HepG2 (cell line): ENCODE measurements around the gene GPBAR1. TPM values are rescaled to one million over a fixed set of nuclear protein-coding genes. Genes with fewer than 3 reads are reported as not detected.

Experiments
- CREM ChIP-seq, 2 experiments: sonication (generic) in 1 of 2; formaldehyde crosslinking in 1 of 2; IDR thresholded peaks; 2 replicates each; pipeline versions ENCODE4 v1.4.0 to v1.6.1; 2016 to 2020; ENCODE audit warnings: antibody characterized with exemption in 1 of 2, mild to moderate bottlenecking in 1 of 2, missing genetic modification reagents in 1 of 2
- GRHL1 ChIP-seq: sonication (generic); formaldehyde crosslinking; conservative IDR thresholded peaks from 2 replicates; pipeline ENCODE4 v1.8.0; 2022; ENCODE audit warnings: missing genetic modification reagents
- HDAC6 ChIP-seq: fragments of 200-600 bp; sonication (generic); IDR thresholded peaks from 2 replicates; pipeline ENCODE4 v1.7.0; 2017; ENCODE audit warnings: mild to moderate bottlenecking, antibody characterized with exemption, low read length, low read depth
- HNF4A ChIP-seq: sonication (generic); formaldehyde crosslinking; IDR thresholded peaks from 2 replicates; pipeline ENCODE4 v1.4.0; 2020; ENCODE audit warnings: missing genetic modification reagents
- IKZF1 ChIP-seq: fragments of 450-650 bp; IDR thresholded peaks from 2 replicates; pipeline ENCODE4 v1.7.1; 2016
- KDM4B ChIP-seq: sonication (generic); formaldehyde crosslinking; IDR thresholded peaks from 2 replicates; pipeline ENCODE4 v1.4.0; 2020; ENCODE audit warnings: missing genetic modification reagents
- MAF1 ChIP-seq: sonication (generic); formaldehyde crosslinking; IDR thresholded peaks from 2 replicates; pipeline ENCODE4 v1.5.0; 2020; ENCODE audit warnings: missing genetic modification reagents, borderline replicate concordance
- MLLT10 ChIP-seq: sonication (generic); formaldehyde crosslinking; IDR thresholded peaks from 2 replicates; pipeline ENCODE4 v1.4.0; 2020; ENCODE audit warnings: missing genetic modification reagents
- MXI1 ChIP-seq: IDR thresholded peaks from 3 replicates; pipeline ENCODE4 v1.6.1; 2012; ENCODE audit warnings: low read depth, low read length, inconsistent platforms, borderline replicate concordance
- NFRKB ChIP-seq: fragments of 450-650 bp; IDR thresholded peaks from 2 replicates; pipeline ENCODE4 v1.6.1; 2017
- NR2F1 ChIP-seq, 2 experiments: fragments of 450-650 bp in 1 of 2; formaldehyde crosslinking in 1 of 2; IDR thresholded peaks; 2 replicates each; pipeline versions ENCODE4 v1.5.0 to v1.6.1; 2016 to 2020; ENCODE audit warnings: mild to moderate bottlenecking in 1 of 2, missing compliant biosample characterization in 1 of 2, missing genetic modification reagents in 1 of 2, moderate library complexity in 1 of 2
- NR2F2 ChIP-seq: IDR thresholded peaks from 2 replicates; pipeline ENCODE4 v1.6.1; 2012; ENCODE audit warnings: low read depth, inconsistent platforms, borderline replicate concordance
- SP2 ChIP-seq: sonication (generic); formaldehyde crosslinking; IDR thresholded peaks from 2 replicates; pipeline ENCODE4 v1.5.1; 2020; ENCODE audit warnings: mild to moderate bottlenecking, missing genetic modification reagents
- SYNCRIP ChIP-seq: fragments of 200-400 bp; formaldehyde crosslinking; IDR thresholded peaks from 2 replicates; pipeline ENCODE4 v1.6.1; 2018; ENCODE audit warnings: mild to moderate bottlenecking, low read depth, low read length; ENCODE audit not compliant: insufficient read depth
- TEAD2 ChIP-seq: sonication (generic); formaldehyde crosslinking; IDR thresholded peaks from 2 replicates; pipeline ENCODE4 v1.9.0; 2021; ENCODE audit warnings: missing genetic modification reagents
- XRCC5 ChIP-seq: fragments of 200-400 bp; formaldehyde crosslinking; optimal IDR thresholded peaks from 2 replicates; pipeline ENCODE3; 2017; ENCODE audit warnings: mild to moderate bottlenecking, low read length
- YEATS2 ChIP-seq: sonication (generic); formaldehyde crosslinking; IDR thresholded peaks from 2 replicates; pipeline ENCODE4 v1.4.0; 2020; ENCODE audit warnings: missing genetic modification reagents, borderline replicate concordance
- ZFP36 ChIP-seq: fragments of 150-350 bp; IDR thresholded peaks from 2 replicates; pipeline ENCODE4 v1.6.1; 2018; ENCODE audit warnings: borderline replicate concordance, low read length, low read depth; ENCODE audit not compliant: partially characterized antibody
- ZNF232 ChIP-seq: sonication (generic); formaldehyde crosslinking; IDR thresholded peaks from 2 replicates; pipeline ENCODE4 v1.4.0; 2020; ENCODE audit warnings: missing genetic modification reagents, borderline replicate concordance
- ZNF282 ChIP-seq: fragments of 450-650 bp; IDR thresholded peaks from 2 replicates; pipeline ENCODE4 v1.6.1; 2018; ENCODE audit not compliant: partially characterized antibody
- ZNF350 ChIP-seq: sonication (generic); formaldehyde crosslinking; IDR thresholded peaks from 2 replicates; pipeline ENCODE4 v1.4.0; 2020; ENCODE audit warnings: mild to moderate bottlenecking, low read depth, missing genetic modification reagents, borderline replicate concordance
- ZNF44 ChIP-seq: sonication (generic); formaldehyde crosslinking; IDR thresholded peaks from 2 replicates; pipeline ENCODE4 v1.5.1; 2020; ENCODE audit warnings: mild to moderate bottlenecking, missing genetic modification reagents
- ZNF513 ChIP-seq: sonication (generic); formaldehyde crosslinking; conservative IDR thresholded peaks from 2 replicates; pipeline ENCODE4 v1.5.0; 2020; ENCODE audit warnings: missing genetic modification reagents
- ZNF530 ChIP-seq: sonication (generic); formaldehyde crosslinking; IDR thresholded peaks from 2 replicates; pipeline ENCODE4 v1.5.0; 2020; ENCODE audit warnings: low read depth, mild to moderate bottlenecking, missing genetic modification reagents
- ZNF547 ChIP-seq: sonication (generic); formaldehyde crosslinking; IDR thresholded peaks from 2 replicates; pipeline ENCODE4 v1.5.1; 2020; ENCODE audit warnings: mild to moderate bottlenecking, missing genetic modification reagents
- ZNF703 ChIP-seq: sonication (generic); formaldehyde crosslinking; IDR thresholded peaks from 2 replicates; pipeline ENCODE4 v1.5.1; 2020; ENCODE audit warnings: missing genetic modification reagents, mild to moderate bottlenecking, moderate library complexity, borderline replicate concordance
- ZNF788 ChIP-seq: sonication (generic); formaldehyde crosslinking; IDR thresholded peaks from 2 replicates; pipeline ENCODE4 v1.5.0; 2020; ENCODE audit warnings: mild to moderate bottlenecking, missing genetic modification reagents, borderline replicate concordance
- ZNF878 ChIP-seq: sonication (generic); formaldehyde crosslinking; IDR thresholded peaks from 2 replicates; pipeline ENCODE4 v1.8.1; 2023; ENCODE audit warnings: mild to moderate bottlenecking, missing genetic modification reagents, moderate library complexity
- polyA plus RNA-seq, 8 experiments: library from polyadenylated mRNA; depleted of rRNA in 3 of 8; stranded (reverse) in 7 of 8; unstranded in 1 of 8; fragments of >200 nt; fragmentation: Illumina TruSeq in 4 of 8; extraction: Trizol in 4 of 8; gene quantifications; 2 replicates each; pipeline versions ENCODE4 v1.2.1 to v1.2.3, GENCODE V29; 2011 to 2016; ENCODE audit warnings: low read depth in 4 of 8, missing spikeins in 1 of 8, mixed read lengths in 1 of 8; ENCODE audit not compliant: insufficient read depth in 1 of 8
- total RNA-seq, 5 experiments: library from RNA; depleted of rRNA; stranded (reverse); fragments of >200 nt; fragmentation: Illumina TruSeq; extraction: Trizol; gene quantifications; 2 replicates each; pipeline ENCODE4 v1.2.3, GENCODE V29; 2016; ENCODE audit warnings: low read depth in 1 of 5

GPBAR1 gene
- total and polyA plus RNA-seq, 2 of the 13 experiments (the other 11 are each of a cell fraction or from before 2014, with no cell fraction given): 0.05 to 0.09 TPM

- TF ChIP-seq TEAD2 (CRISPR knock-in tag) (no peak), ZNF530 (CRISPR knock-in tag) (no peak), ZNF282 (no peak), NR2F2 (peak; percentile 2; the same call in 1 of the 2 replicates), ZNF44 (no peak), HDAC6 (no peak), GRHL1 (no peak), SYNCRIP (no peak), ZNF788 (CRISPR knock-in tag) (no peak), MLLT10 (no peak), KDM4B (CRISPR knock-in tag) (no peak), YEATS2 (CRISPR knock-in tag) (peak; percentile 72; the same call in 1 of the 2 replicates), ZNF547 (CRISPR knock-in tag) (peak; percentile 38), MXI1 (peak; percentile 85; the same call in 2 of the 3 replicates), HNF4A (peak; percentile 19; the same call in 1 of the 2 replicates), ZNF350 (CRISPR knock-in tag) (peak; percentile 84; the same call in 1 of the 2 replicates), ZFP36 (no peak), ZNF703 (CRISPR knock-in tag) (no peak; the same call in 1 of the 2 replicates), ZNF232 (CRISPR knock-in tag) (peak; percentile 44; the same call in 1 of the 2 replicates), NFRKB (no peak), ZNF878 (CRISPR knock-in tag) (no peak), XRCC5 (peak; percentile 78), IKZF1 (no peak), ZNF513 (CRISPR knock-in tag) (no peak), MAF1 (0 out of 2 replicates have a peak, but pooled peaks have one; percentile 36), SP2 (CRISPR knock-in tag) (no peak), CREM (IDR thresholded peaks at IDR 0.05) (no peak), CREM (CRISPR knock-in tag; IDR thresholded peaks at IDR 0.05) (no peak), NR2F1 (CRISPR knock-in tag; IDR thresholded peaks at IDR 0.05) (no peak; a peak in 1 of 4 replicates)
These were observed 31.5 kb downstream of the GPBAR1 start, which contains the start of gene TMBIM1 (continued) for GRCh38 chr2:218292048-218293014.
